HG03039 (cell line): ENCODE measurements around the gene TTYH2.
"Not testable (repeated sequence)": the region's sequence is repeated elsewhere in the genome, so short reads cannot be mapped to it uniquely, and the experiment has no call there.

ENCODE experiments used
- ATAC-seq: cut with Tn5 transposase; IDR thresholded peaks from one replicate; pipeline ENCODE4 v1.9.1; 2021; ENCODE audit warnings: mild to moderate bottlenecking, moderate library complexity; ENCODE audit not compliant: unreplicated experiment

Gene TTYH2, protein sequence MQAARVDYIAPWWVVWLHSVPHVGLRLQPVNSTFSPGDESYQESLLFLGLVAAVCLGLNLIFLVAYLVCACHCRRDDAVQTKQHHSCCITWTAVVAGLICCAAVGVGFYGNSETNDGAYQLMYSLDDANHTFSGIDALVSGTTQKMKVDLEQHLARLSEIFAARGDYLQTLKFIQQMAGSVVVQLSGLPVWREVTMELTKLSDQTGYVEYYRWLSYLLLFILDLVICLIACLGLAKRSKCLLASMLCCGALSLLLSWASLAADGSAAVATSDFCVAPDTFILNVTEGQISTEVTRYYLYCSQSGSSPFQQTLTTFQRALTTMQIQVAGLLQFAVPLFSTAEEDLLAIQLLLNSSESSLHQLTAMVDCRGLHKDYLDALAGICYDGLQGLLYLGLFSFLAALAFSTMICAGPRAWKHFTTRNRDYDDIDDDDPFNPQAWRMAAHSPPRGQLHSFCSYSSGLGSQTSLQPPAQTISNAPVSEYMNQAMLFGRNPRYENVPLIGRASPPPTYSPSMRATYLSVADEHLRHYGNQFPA

DNA sequence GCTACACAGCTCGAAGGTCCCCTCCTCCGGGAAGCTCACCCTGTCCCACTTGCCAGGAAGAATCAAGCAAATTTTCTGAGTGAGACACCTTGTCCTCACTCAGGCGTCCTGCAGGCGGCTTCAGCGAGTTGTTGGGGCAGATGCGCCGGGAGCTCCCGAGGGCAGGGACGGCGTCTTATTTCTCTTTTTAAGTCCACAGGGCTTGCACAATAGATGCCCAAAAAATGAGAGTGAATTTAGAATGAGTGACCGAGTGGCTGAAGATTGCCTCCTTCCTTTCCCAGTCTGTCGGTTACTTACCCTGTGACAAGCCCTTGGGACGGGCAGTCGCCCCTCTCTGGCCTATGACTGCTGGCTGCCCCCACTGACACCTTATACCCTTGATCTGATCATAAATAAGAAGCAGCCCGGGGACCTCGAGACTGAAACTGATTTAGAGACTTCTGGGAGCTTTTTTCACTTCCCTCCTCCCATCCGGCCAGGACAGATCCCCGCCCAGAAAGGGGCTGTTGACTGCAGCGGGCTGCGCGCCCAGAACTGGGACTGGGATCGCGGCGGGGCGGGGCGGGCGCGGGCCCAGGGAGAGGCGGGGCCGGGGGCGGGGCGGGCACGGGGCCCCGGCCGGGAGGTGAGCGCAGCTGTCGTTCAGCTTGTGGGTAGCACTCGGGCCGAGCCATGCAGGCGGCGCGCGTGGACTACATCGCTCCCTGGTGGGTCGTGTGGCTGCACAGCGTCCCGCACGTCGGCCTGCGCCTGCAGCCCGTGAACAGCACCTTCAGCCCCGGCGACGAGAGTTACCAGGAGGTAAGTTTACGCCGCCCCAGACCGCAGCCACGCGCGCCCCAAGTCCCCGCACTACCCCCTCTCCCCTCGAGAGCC is at the start of gene TTYH2:
TSS of gene TTYH2 (plus strand) at position 659 of the 879 bp plus-strand sequence. CDS start at position 676, 17 bp downstream.
- peak; percentile 61 for ATAC-seq

DNA sequence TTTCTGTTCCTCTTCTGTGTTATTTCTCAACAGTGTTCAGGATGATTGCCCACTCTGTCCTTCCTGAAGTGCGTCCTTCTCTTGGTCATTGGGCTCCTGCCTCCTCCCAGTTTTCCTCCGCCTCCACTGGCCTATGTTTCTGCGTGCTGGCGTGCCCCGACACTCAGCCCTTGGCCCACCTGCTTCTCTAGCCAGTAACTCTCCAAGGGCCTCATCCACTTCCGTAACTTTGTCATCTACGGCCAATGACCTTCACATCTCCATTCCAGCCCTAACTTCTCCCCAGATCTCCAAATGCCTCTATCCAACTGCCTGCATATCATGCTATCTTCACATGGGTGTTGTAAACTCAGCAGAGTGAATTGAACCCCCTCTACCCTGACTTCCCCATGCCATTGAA is 49.5 kb upstream of the TTYH2 start:
- no peak for ATAC-seq

DNA sequence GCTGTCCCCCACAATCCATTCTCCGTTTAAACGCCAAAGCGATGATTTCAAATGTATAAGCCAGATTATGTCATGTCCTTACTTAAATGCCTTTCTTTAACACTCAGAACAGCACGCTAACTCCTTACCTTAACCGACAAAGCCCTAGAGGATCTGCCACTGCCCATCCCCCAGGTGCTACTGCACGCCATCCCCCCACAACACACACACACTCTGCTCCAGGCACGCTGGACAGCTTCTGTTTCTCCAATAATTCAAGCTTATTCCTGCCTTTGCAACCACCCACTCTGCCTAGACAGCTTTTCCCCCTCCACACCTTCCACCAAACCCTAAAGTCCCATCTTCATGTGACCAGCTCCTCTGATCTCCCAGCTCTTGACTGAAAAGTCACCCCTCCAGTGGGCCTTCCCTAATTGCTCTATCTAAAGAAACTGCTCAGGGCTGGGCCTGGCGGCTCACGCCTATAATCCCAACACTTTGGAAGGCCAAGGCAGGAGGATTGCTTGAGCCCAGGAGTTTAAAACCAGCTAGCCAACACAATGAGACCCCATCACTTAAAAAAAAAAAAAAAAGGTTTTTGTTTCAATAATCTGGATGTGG is 48.8 kb upstream of the TTYH2 start:
- no peak for ATAC-seq

DNA sequence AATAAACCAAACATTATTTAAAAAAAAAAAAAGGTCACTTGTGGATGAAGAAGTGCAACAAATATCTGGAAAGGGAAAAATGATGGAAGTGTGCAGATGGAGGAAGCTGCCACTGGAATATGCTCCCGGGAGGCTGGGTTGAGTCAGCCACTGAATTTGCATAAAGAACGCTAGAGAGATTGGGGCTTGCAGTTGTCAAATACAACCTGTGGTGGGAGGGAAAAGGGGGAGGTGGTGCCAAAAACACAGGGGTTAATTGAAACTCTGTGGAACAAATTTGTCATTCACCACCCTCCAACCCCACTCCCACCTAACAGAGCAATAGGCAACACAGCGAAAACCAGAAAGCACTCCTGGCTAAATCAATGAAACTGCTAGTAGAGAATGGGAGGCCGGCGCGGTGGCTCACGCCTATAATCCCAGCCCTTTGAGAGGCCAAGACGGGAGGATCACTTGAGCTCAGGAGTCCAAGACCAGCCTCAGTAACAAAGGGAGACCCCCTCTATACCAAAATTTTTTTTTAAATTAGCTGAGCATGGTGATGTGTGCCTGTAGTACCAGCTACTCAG is 47.5 kb upstream of the TTYH2 start:
- ATAC-seq = no peak

DNA sequence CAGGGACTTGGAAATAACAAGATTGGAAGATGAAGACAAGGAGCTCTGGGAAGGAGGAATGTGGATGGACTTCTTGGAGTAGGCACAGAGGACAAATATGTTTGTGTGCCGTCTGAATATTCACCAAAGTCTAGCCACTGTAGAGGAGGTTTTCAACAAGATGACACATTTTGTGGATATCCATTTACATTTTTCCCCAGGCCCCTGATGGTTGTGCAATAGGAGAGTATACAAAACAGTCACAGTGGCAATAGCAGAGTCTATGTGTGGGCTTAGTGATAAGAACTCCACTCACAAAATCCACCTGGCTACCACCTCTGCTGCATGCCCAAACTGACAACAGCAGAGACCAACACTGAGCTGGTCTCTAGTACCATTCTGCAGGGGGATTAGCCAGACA is 42.4 kb upstream of the TTYH2 start:
- no peak for ATAC-seq

DNA sequence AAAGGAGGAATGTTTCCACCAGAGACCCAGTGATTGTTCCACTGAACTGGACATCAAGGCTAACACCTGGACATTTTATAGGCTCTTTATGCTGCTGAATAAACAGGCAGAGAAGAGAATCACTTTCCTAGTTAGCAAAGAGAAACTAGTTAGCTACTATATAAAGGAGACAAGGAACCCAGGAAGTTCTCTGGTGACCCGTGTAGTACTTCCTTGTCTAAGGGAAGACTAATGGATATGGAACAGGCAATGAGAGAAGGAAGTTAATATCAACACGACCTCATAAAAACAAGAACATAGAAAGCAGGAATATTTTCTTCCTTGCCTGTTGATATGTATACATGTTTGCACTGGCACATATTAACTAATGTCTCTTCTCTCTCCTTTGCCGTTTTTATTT is 40.7 kb upstream of the TTYH2 start:
- no peak for ATAC-seq

DNA sequence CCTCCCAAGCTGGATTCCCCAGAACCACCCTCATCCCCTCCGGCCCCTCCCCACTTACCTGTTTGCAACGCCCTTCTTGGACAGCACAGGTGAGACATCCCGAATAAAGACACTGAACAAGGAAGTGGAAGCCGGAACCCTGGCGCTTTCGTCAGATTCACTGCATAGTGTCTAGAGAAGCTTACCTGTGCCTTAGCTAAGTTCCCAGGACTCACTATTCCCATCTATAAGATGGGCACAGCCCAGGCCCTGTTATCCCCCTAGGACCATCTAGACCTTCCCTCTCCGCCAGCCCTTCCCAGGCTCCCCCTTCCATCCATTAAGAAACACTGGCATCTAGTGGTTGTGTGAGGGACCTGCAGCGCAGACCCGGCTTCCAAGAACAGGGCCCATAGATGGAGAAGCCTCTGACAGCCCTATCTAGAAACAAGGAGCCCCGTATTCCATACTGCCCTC is 36.8 kb upstream of the TTYH2 start:
- no peak for ATAC-seq

DNA sequence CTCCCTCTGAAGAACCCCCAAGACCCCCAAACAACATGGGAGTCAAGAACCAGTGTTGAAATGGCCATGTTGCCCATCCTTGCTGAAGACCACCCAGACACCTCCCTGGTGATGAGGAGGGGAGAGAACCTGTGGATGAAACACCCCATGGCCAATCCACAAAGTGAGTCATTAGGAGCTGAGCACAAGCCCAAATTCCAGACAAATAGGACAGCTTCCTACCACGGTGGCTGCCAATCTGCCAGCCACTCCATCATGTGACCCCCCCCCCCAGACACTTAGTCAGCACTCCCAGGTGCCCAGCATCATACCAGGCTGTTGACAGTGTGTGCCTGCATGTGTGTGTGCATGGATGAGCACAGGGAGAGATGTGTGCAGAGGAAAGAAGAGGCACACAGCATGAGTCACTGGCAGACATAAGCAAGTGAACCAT is 36.3 kb upstream of the TTYH2 start:
- no peak for ATAC-seq

DNA sequence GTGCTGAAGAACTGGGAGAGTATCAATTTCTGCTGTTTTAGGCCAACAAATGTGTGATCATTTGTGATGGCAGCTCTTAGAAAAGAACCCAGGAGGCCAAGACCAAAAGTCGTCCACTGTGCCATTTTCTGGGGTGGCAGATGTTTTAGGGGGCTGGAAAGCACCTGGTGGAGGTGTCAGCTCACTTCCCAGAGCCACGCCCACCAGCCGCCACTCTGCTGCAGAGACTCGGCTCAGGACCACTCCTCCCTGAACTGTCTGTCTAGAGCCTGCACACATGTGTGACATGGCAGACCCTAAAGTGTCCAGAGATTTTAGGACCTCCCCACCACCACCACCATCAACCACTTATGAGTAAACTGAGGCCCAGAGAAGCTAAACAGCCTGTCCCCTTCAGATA is 33.8 kb upstream of the TTYH2 start:
- ATAC-seq = no peak

DNA sequence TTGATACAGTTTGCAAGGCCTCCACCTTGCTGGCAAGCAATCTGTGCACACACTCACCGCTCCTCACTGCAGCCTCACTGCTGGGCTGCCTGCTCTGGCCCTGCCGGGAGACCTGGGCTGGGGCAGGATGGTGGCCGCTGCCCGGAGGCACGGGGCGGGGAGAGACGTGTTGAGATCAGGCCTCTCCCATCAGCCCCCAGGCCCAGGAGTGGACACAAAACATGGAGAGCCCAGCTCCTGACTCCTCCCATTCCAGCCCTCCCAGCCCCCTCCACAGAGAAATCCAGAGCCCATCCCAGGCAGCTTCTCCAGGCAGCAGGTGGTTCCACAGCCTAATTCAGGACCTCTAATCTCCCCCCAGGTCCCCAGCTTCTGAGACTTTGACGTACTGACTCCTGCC is 33.0 kb upstream of the TTYH2 start:
- no peak for ATAC-seq

DNA sequence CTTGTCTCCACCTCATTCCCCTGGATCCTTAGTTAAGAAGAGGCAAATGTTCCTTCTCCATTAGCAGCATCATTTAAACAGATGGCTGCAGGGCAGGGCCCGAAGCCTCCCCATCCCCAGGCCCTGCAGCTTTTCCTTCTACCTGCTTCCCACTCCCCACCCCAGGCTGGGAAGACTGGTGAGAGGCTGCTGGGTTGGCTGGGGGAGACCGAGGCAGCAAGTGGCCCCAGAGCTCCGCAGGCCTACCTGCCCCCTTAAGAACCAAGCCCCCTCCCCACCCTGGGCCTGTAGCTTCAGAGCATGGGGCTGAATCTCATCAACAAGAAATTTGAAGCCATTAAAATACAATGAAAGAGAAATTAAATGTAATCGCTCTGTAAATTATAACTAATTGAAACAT is 32.0 kb upstream of the TTYH2 start:
- no peak for ATAC-seq

DNA sequence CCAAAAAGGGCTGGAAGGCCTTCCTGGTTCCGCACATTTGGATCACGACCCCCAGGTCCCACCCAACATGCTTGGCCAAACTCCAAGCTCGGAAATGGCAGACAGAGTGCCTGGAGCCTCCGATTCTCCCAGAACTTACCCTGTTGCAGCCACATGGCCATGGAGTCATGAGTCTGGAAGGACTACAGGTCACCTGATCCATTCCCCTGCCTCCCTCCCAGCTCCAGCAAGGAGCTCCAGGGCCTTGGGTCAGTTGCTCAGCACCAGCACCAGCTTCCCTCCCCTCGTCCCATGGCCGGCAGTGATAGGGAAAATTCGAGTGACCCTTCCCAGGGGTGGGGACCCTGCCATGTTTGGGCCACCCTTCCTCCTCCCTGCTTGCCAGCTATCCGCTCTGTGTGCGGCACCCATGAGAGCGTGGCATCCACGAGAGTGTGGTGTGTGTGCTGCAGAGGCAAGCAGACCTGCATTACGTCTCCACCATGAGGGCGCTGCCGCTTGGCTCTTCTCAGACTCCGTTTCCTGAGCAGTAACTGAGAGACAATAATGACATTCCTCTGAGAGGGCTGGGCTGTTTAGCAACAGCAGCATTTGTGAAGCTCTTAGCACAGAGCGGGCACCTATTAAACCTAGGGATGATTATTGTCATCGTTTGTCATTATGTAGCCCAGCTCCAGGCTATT is 31.2 kb upstream of the TTYH2 start:
- no peak for ATAC-seq

DNA sequence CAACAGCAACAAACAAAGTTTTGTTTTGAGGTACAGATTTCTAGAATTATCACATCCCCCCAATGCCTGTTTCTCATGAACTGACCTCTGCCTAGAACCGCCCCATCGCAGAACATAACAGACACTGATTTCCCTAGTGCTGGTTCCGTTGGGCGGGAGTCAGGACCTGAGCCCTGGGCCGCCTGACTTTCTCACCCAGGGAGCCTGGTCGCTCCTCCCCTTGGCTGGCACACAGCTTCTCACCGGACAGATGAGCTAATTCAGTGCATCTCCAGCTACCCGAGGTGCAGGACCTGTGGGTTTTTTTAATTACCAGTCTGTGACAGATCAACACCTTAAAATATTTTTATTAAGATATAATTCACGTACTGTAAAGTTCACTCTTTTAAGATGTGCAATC is 30.0 kb upstream of the TTYH2 start:
- ATAC-seq = no peak

DNA sequence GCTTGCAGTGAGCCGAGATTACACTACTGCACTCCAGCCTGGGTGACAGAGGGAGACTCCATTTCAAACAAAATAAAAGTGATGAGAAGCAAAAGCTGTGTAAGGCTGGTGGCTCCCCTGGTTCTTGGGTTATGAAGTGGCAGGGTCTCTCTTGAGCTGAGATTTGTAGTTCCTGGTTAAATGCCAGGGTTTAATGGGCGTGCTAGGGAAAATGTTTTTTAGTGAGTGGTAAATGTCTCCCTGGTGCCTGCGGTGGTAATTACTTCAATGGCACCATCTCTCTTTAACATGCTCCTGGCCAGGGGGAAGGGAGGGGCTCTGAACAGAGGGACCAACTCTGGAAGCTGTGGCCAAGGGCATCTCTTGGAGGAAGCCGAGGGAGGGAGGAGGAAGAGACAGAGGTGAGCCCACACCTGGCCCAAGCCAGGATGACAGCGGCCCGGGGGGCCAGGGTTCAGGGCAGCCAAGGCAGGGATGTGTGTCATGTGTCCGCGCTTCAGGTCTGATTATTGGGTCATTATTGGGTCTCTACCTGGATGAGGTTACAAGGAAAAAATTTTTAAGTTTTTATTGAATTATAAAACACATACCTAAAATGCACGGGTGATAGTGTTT is 27.7 kb upstream of the TTYH2 start:
- ATAC-seq = no peak

DNA sequence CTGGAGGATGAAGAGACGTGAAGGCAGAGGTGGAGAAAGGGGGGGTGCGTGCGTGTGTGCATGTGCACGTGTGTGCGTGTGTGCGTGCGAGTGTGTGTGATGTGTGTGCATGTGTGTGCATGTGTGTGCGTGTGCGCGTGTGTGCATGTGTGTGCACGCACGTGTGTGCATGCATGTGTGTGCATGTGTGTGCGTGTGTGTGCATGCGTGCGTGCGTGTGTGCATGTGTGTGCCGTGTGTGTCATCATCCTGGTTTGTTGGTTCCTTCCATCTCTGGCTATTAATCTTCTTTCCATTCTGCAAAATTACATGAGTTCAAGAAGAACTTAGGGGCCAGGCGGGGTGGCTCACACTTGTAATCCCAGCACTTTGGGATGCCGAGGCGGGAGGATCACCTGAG is 26.9 kb upstream of the TTYH2 start:
- no peak for ATAC-seq

DNA sequence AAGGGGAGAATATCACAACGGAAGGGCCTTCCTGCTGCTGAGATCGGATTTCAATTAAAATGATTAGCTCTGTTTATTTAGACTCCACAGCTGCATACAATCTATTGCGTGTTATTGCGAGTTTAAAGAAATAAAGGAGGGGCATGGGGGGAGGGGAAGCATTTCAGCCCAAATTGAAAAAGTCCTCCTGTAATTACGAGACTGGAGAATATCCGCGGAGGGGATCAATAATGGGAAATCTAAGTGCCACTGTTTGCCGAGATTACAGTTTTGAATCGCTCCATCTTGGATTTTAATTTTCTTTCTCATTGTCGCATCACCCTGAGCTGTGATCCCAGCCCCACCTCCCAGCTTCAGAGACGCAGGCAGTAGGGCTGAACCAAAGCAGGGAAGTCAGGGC is 25.6 kb upstream of the TTYH2 start:
- ATAC-seq = no peak

DNA sequence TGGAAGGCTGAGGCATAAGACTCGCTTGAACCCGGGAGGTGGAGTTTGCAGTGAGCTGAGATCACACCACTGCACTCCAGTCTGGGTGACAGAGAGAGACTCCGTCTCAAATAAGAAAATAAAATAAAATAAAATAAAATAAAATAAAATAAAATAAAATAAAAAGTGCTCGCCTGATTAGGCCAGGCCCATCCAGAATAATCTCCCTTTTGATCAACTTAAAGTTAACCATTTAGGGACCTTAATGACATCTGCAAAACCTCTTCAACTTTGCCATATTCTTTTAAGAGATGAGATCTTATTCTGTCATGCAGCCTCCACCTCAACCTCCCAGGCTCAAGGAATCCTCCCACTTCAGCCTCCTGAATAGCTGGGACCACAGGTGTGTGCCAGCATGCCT is 24.7 kb upstream of the TTYH2 start:
- not testable (repeated sequence) for ATAC-seq

DNA sequence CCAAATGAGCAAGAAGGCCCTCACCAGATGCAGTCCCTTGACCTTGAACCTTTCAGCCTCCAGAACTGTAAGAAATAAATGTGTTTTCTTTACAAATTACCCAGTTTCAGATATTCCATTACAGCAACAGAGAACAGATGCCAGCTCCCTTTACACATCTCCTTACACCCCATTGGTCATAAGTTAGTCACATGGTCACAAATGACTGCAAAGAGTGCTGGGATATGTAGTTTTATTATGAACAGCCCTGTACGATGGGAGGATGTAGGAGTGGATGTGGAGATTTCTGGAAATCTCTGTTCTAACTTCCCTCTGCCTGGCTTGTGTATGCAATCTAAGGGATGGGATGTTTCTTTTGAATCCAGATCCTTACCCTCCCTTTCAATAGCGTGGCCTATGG is 23.2 kb upstream of the TTYH2 start:
- no peak for ATAC-seq

DNA sequence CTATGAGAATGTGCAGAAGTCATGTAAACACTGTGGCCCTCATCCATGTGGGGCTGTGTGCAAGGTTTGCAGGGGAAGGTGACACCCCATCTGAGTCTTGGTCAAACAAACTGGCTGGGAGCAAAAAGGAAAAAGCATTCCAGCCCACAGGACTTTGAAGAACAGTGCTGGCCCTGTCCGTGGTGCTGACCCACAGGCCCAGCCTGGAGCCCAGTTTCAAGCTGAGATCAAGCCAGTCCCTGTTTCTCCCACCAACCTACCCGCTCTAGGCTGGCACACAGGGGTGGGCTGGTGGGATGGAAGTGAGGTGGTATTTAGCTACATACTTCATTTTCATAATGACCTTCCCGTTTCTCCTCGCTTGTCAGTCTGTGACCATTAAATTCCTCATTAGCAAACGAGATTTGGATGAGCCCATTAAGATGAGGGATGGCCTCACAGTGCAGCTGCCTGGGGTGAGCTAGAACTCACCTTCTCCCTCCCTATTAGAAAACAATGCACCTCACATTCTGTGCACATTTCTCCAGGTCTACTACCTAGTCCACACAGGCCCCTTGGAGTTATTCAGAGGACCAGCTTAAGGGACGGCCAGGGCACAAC is 22.5 kb upstream of the TTYH2 start:
- no peak for ATAC-seq
